ENCODE results near the gene ALLC.

ALLC gene

DNA sequence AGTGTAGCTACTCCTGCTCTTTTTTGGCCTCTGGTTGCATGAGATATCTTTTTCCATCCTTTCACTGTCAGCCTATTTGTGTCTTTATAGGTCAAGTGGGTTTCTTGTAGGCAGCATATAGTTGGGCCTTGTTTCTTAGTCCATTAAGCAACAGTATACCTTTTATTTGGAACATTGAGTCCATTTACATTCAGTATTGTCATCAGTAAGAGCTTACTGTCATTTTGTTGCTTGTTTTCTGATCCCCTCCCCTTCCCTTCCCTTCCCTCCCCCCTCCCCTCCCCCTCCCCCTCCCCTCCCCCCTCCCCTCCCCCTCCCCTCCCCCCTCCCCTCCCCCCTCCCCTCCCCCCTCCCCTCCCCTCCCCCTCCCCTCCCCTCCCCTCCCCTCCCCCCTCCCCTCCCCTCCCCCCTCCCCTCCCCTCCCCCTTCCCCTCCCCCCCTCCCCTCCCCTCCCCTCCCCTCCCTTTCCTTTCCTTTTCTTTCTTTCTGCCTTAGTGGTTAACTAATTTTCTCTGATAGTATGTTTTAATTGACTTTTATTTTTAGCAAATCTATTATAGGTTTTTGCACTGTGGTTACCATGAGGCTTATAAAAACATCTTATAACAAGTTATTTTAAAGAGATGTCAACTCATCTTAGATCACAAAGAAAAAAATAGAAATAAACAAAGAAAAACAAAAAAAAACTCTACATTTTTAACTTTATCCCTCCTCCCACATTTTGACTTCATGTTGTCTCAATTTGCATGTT, 32.2 kb downstream of the ALLC start:
- no peak overlapping the region for H3K27ac ChIP-seq (ENCODE audit: low read depth, low read length)

DNA sequence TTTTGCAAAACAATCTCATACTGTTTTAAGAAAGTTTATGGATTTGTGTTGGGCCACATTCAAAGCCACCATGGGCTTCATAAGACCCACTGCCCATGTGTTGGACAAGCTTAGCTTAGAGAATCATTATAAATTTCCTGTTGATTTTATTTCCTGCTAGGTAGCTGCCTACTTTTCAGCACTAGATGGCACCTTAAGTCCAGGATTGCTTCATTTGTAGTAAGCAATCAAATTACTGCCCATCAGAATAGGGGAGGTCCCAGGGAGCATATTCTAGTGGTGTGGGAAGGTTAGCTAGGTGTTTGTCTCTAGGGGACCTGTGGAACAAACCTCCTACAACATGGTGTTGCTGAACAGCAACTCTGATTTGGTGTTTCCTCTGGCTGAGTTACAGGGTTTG, 34.4 kb downstream of the ALLC start:
- Histone ChIP-seq H3K36me3 (ENCODE audit: control insufficient read depth, low read length) (no peaks in the 10 kb centered on the region), H3K27me3 (ENCODE audit: control insufficient read depth, low read length) (peaks cover 9% of the 10 kb centered on the region), H3K4me2 (ENCODE audit: low read length) (no peak overlapping the region), H3K4me1 (ENCODE audit: control insufficient read depth, low read length) (no peaks in the 10 kb centered on the region), H4K20me1 (ENCODE audit: control insufficient read depth, insufficient read depth, low read depth, low read length) (no peaks in the 10 kb centered on the region), H3K27ac (ENCODE audit: low read depth, low read length) (no peak overlapping the region), H3K4me3 (ENCODE audit: low read length) (no peak overlapping the region), H3K79me2 (ENCODE audit: control insufficient read depth, low read length) (no peaks in the 10 kb centered on the region), H3K9me2 (replicated peaks; ENCODE audit: control insufficient read depth, low read length) (no peaks in the 10 kb centered on the region), H3K9me3 (ENCODE audit: control insufficient read depth, insufficient read depth, low read length) (no peaks in the 10 kb centered on the region), H3F3A (ENCODE audit: control insufficient read depth, insufficient read depth) (no peaks in the 10 kb centered on the region)
- TF ChIP-seq EZH2phosphoT487 (IDR thresholded peaks at IDR 0.05; ENCODE audit: borderline replicate concordance, low read length) = no peak
- TF ChIP-seq CTCF (IDR thresholded peaks at IDR 0.05; ENCODE audit: low read depth, low read length, poor library complexity, severe bottlenecking) = peak; percentile 69

More for the DNA sequence above, 32.2 kb downstream of the ALLC start:
- Histone ChIP-seq H3K9me2 (replicated peaks; ENCODE audit: control insufficient read depth, low read length) (no peaks in the 10 kb centered on the region), H3K27me3 (ENCODE audit: control insufficient read depth, low read length) (peaks cover 4% of the 10 kb centered on the region; the same call in 1 of the 2 replicates), H3K4me3 (ENCODE audit: low read length) (no peak overlapping the region), H3K4me1 (ENCODE audit: control insufficient read depth, low read length) (no peaks in the 10 kb centered on the region), H3K36me3 (ENCODE audit: control insufficient read depth, low read length) (no peaks in the 10 kb centered on the region), H3K79me2 (ENCODE audit: control insufficient read depth, low read length) (no peaks in the 10 kb centered on the region), H3K4me2 (ENCODE audit: low read length) (no peak overlapping the region), H4K20me1 (ENCODE audit: control insufficient read depth, insufficient read depth, low read depth, low read length) (no peaks in the 10 kb centered on the region), H3K9me3 (ENCODE audit: control insufficient read depth, insufficient read depth, low read length) (no peaks in the 10 kb centered on the region), H3F3A (ENCODE audit: control insufficient read depth, insufficient read depth) (no peaks in the 10 kb centered on the region)
- TF ChIP-seq CTCF (IDR thresholded peaks at IDR 0.05; ENCODE audit: low read depth, low read length, poor library complexity, severe bottlenecking) (no peak), EZH2phosphoT487 (IDR thresholded peaks at IDR 0.05; ENCODE audit: borderline replicate concordance, low read length) (no peak)

DNA sequence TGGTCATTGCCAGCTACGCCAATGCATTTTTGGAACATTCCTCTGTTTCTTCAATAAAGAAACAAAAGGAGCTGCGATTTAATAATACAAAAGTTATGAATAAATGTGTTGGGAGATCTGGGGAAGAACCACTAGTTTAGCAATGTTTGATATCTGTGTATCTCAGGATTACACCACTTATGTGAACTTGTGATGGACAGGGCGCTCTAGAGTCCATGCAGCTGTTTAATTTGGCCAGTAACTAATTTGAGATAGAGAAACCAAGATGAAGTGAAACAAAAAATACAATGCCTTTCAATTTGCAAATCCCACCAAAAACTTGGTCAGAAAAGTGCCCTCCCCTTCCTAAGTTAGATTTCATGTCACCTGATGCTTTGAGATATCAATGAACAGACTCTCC, 38.5 kb downstream of the ALLC start:
- Histone ChIP-seq H3K4me2 (ENCODE audit: low read length) (no peak overlapping the region), H3K4me1 (ENCODE audit: control insufficient read depth, low read length) (no peaks in the 10 kb centered on the region), H3K9me3 (ENCODE audit: control insufficient read depth, insufficient read depth, low read length) (no peaks in the 10 kb centered on the region), H3K36me3 (ENCODE audit: control insufficient read depth, low read length) (no peaks in the 10 kb centered on the region), H4K20me1 (ENCODE audit: control insufficient read depth, insufficient read depth, low read depth, low read length) (no peaks in the 10 kb centered on the region), H3F3A (ENCODE audit: control insufficient read depth, insufficient read depth) (no peaks in the 10 kb centered on the region), H3K9me2 (replicated peaks; ENCODE audit: control insufficient read depth, low read length) (no peaks in the 10 kb centered on the region), H3K27ac (ENCODE audit: low read depth, low read length) (no peak overlapping the region), H3K79me2 (ENCODE audit: control insufficient read depth, low read length) (no peaks in the 10 kb centered on the region), H3K4me3 (ENCODE audit: low read length) (no peak overlapping the region), H3K27me3 (ENCODE audit: control insufficient read depth, low read length) (peaks cover 15% of the 10 kb centered on the region)
- TF ChIP-seq CTCF (IDR thresholded peaks at IDR 0.05; ENCODE audit: low read depth, low read length, poor library complexity, severe bottlenecking) = no peak
- no peak for TF ChIP-seq EZH2phosphoT487 (IDR thresholded peaks at IDR 0.05; ENCODE audit: borderline replicate concordance, low read length)
